Astrocyte (in vitro differentiated cells and primary cell): ENCODE results near the gene DDX55. TPM values are rescaled to one million over a fixed set of nuclear protein-coding genes. Genes with fewer than 3 reads are reported as not detected.
A peak's percentile ranks its signal among the peaks of the same experiment; 100 is the strongest.

Experiments used
- DNase-seq: peaks from one replicate; pipeline ENCODE4 v3.0.0-alpha.2; 2010; ENCODE audit warnings: low read depth
- FAIRE-seq: peaks from 2 replicates; lab custom pipeline; 2011; peaks lifted over from hg19 to GRCh38; lab: Jason Lieb, UNC
- H2AFZ ChIP-seq: 2 replicates; pipeline ENCODE4 v1.6.0; 2012; ENCODE audit warnings: low read depth, low read length, inconsistent platforms
- H3K27ac ChIP-seq: 2 replicates; pipeline ENCODE4 v1.5.1; 2011; ENCODE audit warnings: low read depth, low read length, inconsistent platforms
- H3K27me3 ChIP-seq: 2 replicates; pipeline ENCODE4 v1.6.0; 2011; ENCODE audit warnings: low read length, inconsistent platforms; ENCODE audit not compliant: insufficient read depth
- H3K36me3 ChIP-seq: 2 replicates; pipeline ENCODE4 v1.5.1; 2011; ENCODE audit warnings: low read length, inconsistent platforms; ENCODE audit not compliant: insufficient read depth
- H3K4me1 ChIP-seq: 2 replicates; pipeline ENCODE4 v1.5.1; 2011; ENCODE audit warnings: low read length, inconsistent platforms; ENCODE audit not compliant: insufficient read depth
- H3K4me2 ChIP-seq: 2 replicates; pipeline ENCODE4 v1.6.0; 2012; ENCODE audit warnings: low read length, inconsistent platforms
- H3K4me3 ChIP-seq: 2 replicates; pipeline ENCODE4 v1.5.1; 2011; ENCODE audit warnings: low read depth, mild to moderate bottlenecking, low read length, inconsistent platforms; ENCODE audit not compliant: insufficient read depth
- H3K79me2 ChIP-seq: 2 replicates; pipeline ENCODE4 v1.6.0; 2012; ENCODE audit warnings: mild to moderate bottlenecking, low read length, inconsistent platforms; ENCODE audit not compliant: insufficient read depth
- H3K9ac ChIP-seq: 2 replicates; pipeline ENCODE4 v1.6.0; 2012; ENCODE audit warnings: mild to moderate bottlenecking, low read length, inconsistent platforms
- H3K9me3 ChIP-seq: 2 replicates; pipeline ENCODE4 v1.5.1; 2012; ENCODE audit warnings: low read depth, mild to moderate bottlenecking, low read length, inconsistent platforms; ENCODE audit not compliant: insufficient read depth
- H4K20me1 ChIP-seq: 2 replicates; pipeline ENCODE4 v1.6.0; 2012; ENCODE audit warnings: low read length, inconsistent platforms; ENCODE audit not compliant: insufficient read depth
- H3K27ac Mint-ChIP-seq: one replicate; pipeline ENCODE4 v1.8.0; 2021; ENCODE audit warnings: mild to moderate bottlenecking, mixed read lengths; ENCODE audit not compliant: unreplicated experiment
- H3K27me3 Mint-ChIP-seq: one replicate; pipeline ENCODE4 v1.8.0; 2021; ENCODE audit warnings: low read depth, mixed read lengths; ENCODE audit not compliant: unreplicated experiment
- H3K36me3 Mint-ChIP-seq: one replicate; pipeline ENCODE4 v1.8.0; 2021; ENCODE audit warnings: low read depth, mixed read lengths; ENCODE audit not compliant: unreplicated experiment
- H3K4me1 Mint-ChIP-seq: one replicate; pipeline ENCODE4 v1.8.0; 2021; ENCODE audit warnings: low read depth, mixed read lengths; ENCODE audit not compliant: unreplicated experiment
- H3K4me3 Mint-ChIP-seq: one replicate; pipeline ENCODE4 v1.8.0; 2021; ENCODE audit warnings: mild to moderate bottlenecking, moderate library complexity, mixed read lengths; ENCODE audit not compliant: unreplicated experiment
- H3K9me3 Mint-ChIP-seq: one replicate; pipeline ENCODE4 v1.8.0; 2021; ENCODE audit warnings: mild to moderate bottlenecking, mixed read lengths; ENCODE audit not compliant: unreplicated experiment
- CTCF ChIP-seq: IDR thresholded peaks from 2 replicates; pipeline ENCODE4 v1.5.1; 2011; ENCODE audit warnings: low read depth, mild to moderate bottlenecking, inconsistent platforms, low read length, moderate library complexity; ENCODE audit not compliant: insufficient read depth
- EZH2 ChIP-seq: IDR thresholded peaks from 2 replicates; pipeline ENCODE4 v1.6.1; 2012; ENCODE audit warnings: mild to moderate bottlenecking, low read length, inconsistent platforms; ENCODE audit not compliant: insufficient read depth
- total RNA-seq: library from RNA; stranded (reverse); gene quantifications from 2 replicates; pipeline ENCODE4 v1.2.1, GENCODE V29; 2021

The DDX55 gene
- total RNA-seq, 1 donor from 2014 or later: 20.1 TPM

- H3K27ac Mint-ChIP-seq: no peak overlapping the region
- no peak for FAIRE-seq
- peaks cover 61% of the 10 kb centered on the region for H3K79me2 ChIP-seq
Measured at GRCh38 chr12:123597100-123597499, 4.8 kb upstream of the DDX55 start.

DNA sequence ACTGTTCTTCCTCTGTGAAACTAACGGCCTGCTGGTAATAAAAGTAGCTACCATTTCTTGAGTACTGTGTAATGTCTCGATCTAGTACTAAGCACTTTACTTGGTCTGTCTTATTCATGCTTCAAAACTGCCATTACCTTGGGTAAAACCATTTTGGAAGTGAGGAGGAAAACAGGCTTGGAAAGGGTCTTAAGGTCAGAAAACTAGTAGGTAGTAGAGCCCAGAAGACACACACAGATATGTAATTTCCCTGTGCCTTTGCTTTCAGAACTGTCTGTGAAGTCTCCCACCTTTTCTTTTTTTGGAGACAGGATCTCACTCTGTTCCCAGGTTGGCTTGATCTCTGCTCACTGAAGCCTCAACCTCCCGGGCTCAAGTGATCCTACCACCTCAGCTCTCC, 3.4 kb upstream of the DDX55 start:
- Mint-ChIP-seq H3K4me1 (peaks cover 11% of the 10 kb centered on the region), H3K9me3 (no peaks in the 10 kb centered on the region), H3K4me3 (no peak overlapping the region), H3K36me3 (no peaks in the 10 kb centered on the region), H3K27ac (no peak overlapping the region), H3K27me3 (no peaks in the 10 kb centered on the region)
- TF ChIP-seq CTCF (no peak), EZH2 (no peak)
- Histone ChIP-seq H3K4me3 (no peak overlapping the region), H4K20me1 (peaks cover 49% of the 10 kb centered on the region), H3K27ac (no peak overlapping the region), H3K9me3 (no peaks in the 10 kb centered on the region), H3K4me1 (peaks cover 5% of the 10 kb centered on the region), H3K79me2 (peaks cover 61% of the 10 kb centered on the region), H2AFZ (no peak overlapping the region), H3K27me3 (no peaks in the 10 kb centered on the region), H3K36me3 (peaks cover 30% of the 10 kb centered on the region), H3K4me2 (no peak overlapping the region), H3K9ac (no peak overlapping the region)
- FAIRE-seq: no peak
- no peak for DNase-seq

More at GRCh38 chr12:123597100-123597499, 4.8 kb upstream of the DDX55 start:
- no peaks in the 10 kb centered on the region for H3K27me3 Mint-ChIP-seq
- H3K4me3 Mint-ChIP-seq: no peak overlapping the region
- H3K4me1 Mint-ChIP-seq: peaks cover 8% of the 10 kb centered on the region
- H3K4me2 ChIP-seq: no peak overlapping the region
- peaks cover 33% of the 10 kb centered on the region for H3K36me3 ChIP-seq
- H2AFZ ChIP-seq: no peak overlapping the region
- no peaks in the 10 kb centered on the region for H3K27me3 ChIP-seq
- no peak overlapping the region for H3K9ac ChIP-seq
- H3K4me1 ChIP-seq: peaks cover 3% of the 10 kb centered on the region
- H3K9me3 Mint-ChIP-seq: no peaks in the 10 kb centered on the region
- H3K27ac ChIP-seq: no peak overlapping the region
- no peaks in the 10 kb centered on the region for H3K9me3 ChIP-seq
- no peak overlapping the region for H3K4me3 ChIP-seq
- no peaks in the 10 kb centered on the region for H3K36me3 Mint-ChIP-seq
- no peak for DNase-seq
- no peak for TF ChIP-seq EZH2
- TF ChIP-seq CTCF: no peak
- H4K20me1 ChIP-seq: peaks cover 55% of the 10 kb centered on the region

GRCh38 chr12:123599310-123599709, 2.6 kb upstream of the DDX55 start:
- FAIRE-seq: no peak
- Mint-ChIP-seq H3K27ac (peak overlapping the region; percentile 50), H3K4me1 (peaks cover 11% of the 10 kb centered on the region), H3K4me3 (peak overlapping the region; percentile 55), H3K9me3 (no peaks in the 10 kb centered on the region), H3K36me3 (no peaks in the 10 kb centered on the region), H3K27me3 (no peaks in the 10 kb centered on the region)
- Histone ChIP-seq H2AFZ (no peak overlapping the region), H3K9ac (no peak overlapping the region), H3K4me2 (no peak overlapping the region), H3K27ac (no peak overlapping the region), H4K20me1 (peaks cover 48% of the 10 kb centered on the region), H3K9me3 (no peaks in the 10 kb centered on the region), H3K4me1 (peaks cover 5% of the 10 kb centered on the region), H3K4me3 (no peak overlapping the region), H3K79me2 (peaks cover 62% of the 10 kb centered on the region), H3K36me3 (peaks cover 32% of the 10 kb centered on the region), H3K27me3 (no peaks in the 10 kb centered on the region)
- no peak for DNase-seq
- TF ChIP-seq EZH2: no peak
- no peak for TF ChIP-seq CTCF
